SK-N-SH treated with all-trans-retinoic acid at 6 μM for 48 hours (cell line): ENCODE measurements around the gene SLC39A3.

Experiments
- ARNTL ChIP-seq: fragments of 450-650 bp; formaldehyde crosslinking; IDR thresholded peaks from 2 replicates; pipeline ENCODE4 v1.5.0; 2020; ENCODE audit warnings: low read depth, mild to moderate bottlenecking, moderate library complexity, borderline replicate concordance
- CSDC2 ChIP-seq: fragments of 250-450 bp; sonication (Bioruptor Pico); IDR thresholded peaks from 2 replicates; pipeline ENCODE4 v1.5.0; 2020; ENCODE audit warnings: mild to moderate bottlenecking, moderate library complexity
- PATZ1 ChIP-seq: fragments of 250-450 bp; sonication (Bioruptor Pico); IDR thresholded peaks from 2 replicates; pipeline ENCODE4 v1.8.0; 2020; ENCODE audit warnings: mild to moderate bottlenecking, moderate library complexity, borderline replicate concordance
- RARB ChIP-seq: fragments of 250-450 bp; sonication (Bioruptor Pico); IDR thresholded peaks from 2 replicates; pipeline ENCODE4 v1.8.0; 2021; ENCODE audit warnings: mild to moderate bottlenecking, moderate library complexity
- SNAI2 ChIP-seq: fragments of 250-450 bp; sonication (Bioruptor Pico); IDR thresholded peaks from 2 replicates; pipeline ENCODE4 v1.5.0; 2020; ENCODE audit warnings: mild to moderate bottlenecking, moderate library complexity
- TCF4 ChIP-seq: fragments of 250-450 bp; sonication (Bioruptor Pico); IDR thresholded peaks from 2 replicates; pipeline ENCODE4 v1.8.0; 2021; ENCODE audit warnings: mild to moderate bottlenecking, moderate library complexity, borderline replicate concordance
- ZC3H10 ChIP-seq: fragments of 250-450 bp; sonication (Bioruptor Pico); IDR thresholded peaks from 2 replicates; pipeline ENCODE4 v1.5.1; 2021; ENCODE audit warnings: mild to moderate bottlenecking, moderate library complexity
- ZFP3 ChIP-seq: fragments of 250-450 bp; sonication (Bioruptor Pico); IDR thresholded peaks from 2 replicates; pipeline ENCODE4 v1.5.0; 2020; ENCODE audit warnings: mild to moderate bottlenecking, moderate library complexity
- ZFP30 ChIP-seq: fragments of 450-650 bp; formaldehyde crosslinking; IDR thresholded peaks from 2 replicates; pipeline ENCODE4 v1.5.0; 2022; ENCODE audit warnings: mild to moderate bottlenecking, moderate library complexity
- ZNF565 ChIP-seq: fragments of 450-650 bp; formaldehyde crosslinking; conservative IDR thresholded peaks from 2 replicates; pipeline ENCODE4 v1.5.0; 2020; ENCODE audit warnings: low read depth, mild to moderate bottlenecking, moderate library complexity
- ZNF70 ChIP-seq: fragments of 450-650 bp; formaldehyde crosslinking; IDR thresholded peaks from 2 replicates; pipeline ENCODE4 v1.5.0; 2020; ENCODE audit warnings: mild to moderate bottlenecking, moderate library complexity

- no peak for TF ChIP-seq RARB (CRISPR knock-in tag)
- no peak for TF ChIP-seq PATZ1 (CRISPR knock-in tag)
- TF ChIP-seq ZFP30 (CRISPR knock-in tag), result no peak
- TF ChIP-seq ZFP3 (CRISPR knock-in tag), result no peak
- TF ChIP-seq TCF4 (CRISPR knock-in tag), result no peak
- no peak for TF ChIP-seq ZC3H10 (CRISPR knock-in tag)
- TF ChIP-seq CSDC2 (CRISPR knock-in tag), result no peak
- TF ChIP-seq ZNF70, result no peak
- no peak for TF ChIP-seq ARNTL (CRISPR knock-in tag)
- no peak for TF ChIP-seq SNAI2 (CRISPR knock-in tag)
- TF ChIP-seq ZNF565 (CRISPR knock-in tag), result no peak
Observed at GRCh38 chr19:2775556-2776430, 36.0 kb upstream of the SLC39A3 start.
